ENCODE measurements around the gene EXOC4.

Gene EXOC4

DNA sequence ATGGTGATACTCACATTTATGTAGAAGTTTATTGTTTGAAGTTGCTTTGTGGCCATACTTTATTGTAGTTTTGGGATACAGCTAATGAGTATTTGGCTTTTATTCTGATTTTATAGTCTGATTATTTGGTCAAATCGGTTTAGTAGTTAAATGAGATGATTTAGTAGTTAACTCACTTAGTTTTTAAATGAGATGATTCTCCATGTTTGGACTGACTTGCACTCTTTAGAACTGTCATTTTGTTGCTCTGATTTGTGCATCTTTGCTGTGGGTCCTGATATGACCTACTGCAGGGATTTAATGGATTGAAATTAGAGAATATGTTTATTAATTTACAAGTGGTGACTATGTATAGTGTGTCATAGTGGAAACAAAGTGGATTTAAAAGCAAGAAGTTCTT is 44.2 kb downstream of the EXOC4 start:
- Histone ChIP-seq H3K4me1 (ENCODE audit: insufficient read depth, low read length) (peaks cover 10% of the 10 kb centered on the region; the same call in 1 of the 2 replicates), H3K27ac (ENCODE audit: low read depth, low read length) (no peak overlapping the region), H3K36me3 (ENCODE audit: insufficient read depth, low read length) (no peaks in the 10 kb centered on the region), H3K9me3 (ENCODE audit: insufficient read depth, low read depth, low read length) (no peaks in the 10 kb centered on the region), H3K4me3 (ENCODE audit: low read length) (no peak overlapping the region), H3K9ac (ENCODE audit: low read depth, low read length) (no peak overlapping the region), H3K27me3 (ENCODE audit: insufficient read depth, low read length) (no peaks in the 10 kb centered on the region)
- 91% methylated on average over 1 of the region's 1 CpG for WGBS

DNA sequence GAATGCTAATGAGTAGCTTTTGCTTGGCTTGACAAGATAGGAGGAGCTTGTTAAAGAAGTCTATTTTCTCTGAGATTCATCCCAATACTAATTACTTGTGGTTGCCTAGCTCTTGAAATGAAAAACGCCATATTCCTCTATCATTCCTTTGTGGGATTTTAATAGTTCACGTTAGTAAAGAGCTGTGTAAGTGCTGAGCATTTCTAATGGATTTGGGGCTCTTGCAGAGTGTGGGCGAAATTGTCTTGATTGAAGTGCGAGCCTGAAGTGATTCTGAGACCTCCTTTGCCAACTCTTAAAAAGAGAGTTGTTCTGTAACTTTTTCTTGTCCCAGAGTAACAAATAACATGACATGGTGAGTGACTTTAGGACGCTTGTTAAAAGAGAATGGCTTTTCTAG is 45.2 kb downstream of the EXOC4 start:
- H3K27ac ChIP-seq (ENCODE audit: low read depth, low read length), result no peak overlapping the region
- no peaks in the 10 kb centered on the region for H3K9me3 ChIP-seq (ENCODE audit: insufficient read depth, low read depth, low read length)
- peaks cover 9% of the 10 kb centered on the region; the same call in 1 of the 2 replicates for H3K4me1 ChIP-seq (ENCODE audit: insufficient read depth, low read length)
- 86% methylated on average over 5 of the region's 5 CpGs for WGBS
- no peaks in the 10 kb centered on the region for H3K27me3 ChIP-seq (ENCODE audit: insufficient read depth, low read length)
- no peak overlapping the region for H3K4me3 ChIP-seq (ENCODE audit: low read length)
- no peaks in the 10 kb centered on the region for H3K36me3 ChIP-seq (ENCODE audit: insufficient read depth, low read length)
- no peak overlapping the region for H3K9ac ChIP-seq (ENCODE audit: low read depth, low read length)

DNA sequence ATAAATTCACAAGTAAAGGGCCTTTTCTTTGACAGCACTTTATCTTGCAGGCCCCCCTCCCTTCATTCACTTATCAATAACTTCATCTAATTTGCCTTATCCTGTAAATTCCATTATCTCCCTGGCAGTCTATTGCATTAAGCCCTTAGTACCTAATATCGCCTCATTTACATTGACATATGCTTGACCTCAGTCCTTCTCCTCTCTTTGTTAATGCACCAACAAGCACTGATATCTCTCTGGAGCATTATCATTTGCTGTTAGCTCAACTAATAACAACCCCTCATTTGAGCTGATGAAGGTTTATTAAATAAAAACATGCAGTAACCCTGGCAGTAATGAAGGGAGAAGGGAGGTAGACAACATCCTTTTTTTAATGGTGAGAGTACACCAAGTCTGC is 46.8 kb downstream of the EXOC4 start:
- no peaks in the 10 kb centered on the region for H3K4me1 ChIP-seq (ENCODE audit: insufficient read depth, low read length)
- 88% methylated on average over 1 of the region's 1 CpG for WGBS

DNA sequence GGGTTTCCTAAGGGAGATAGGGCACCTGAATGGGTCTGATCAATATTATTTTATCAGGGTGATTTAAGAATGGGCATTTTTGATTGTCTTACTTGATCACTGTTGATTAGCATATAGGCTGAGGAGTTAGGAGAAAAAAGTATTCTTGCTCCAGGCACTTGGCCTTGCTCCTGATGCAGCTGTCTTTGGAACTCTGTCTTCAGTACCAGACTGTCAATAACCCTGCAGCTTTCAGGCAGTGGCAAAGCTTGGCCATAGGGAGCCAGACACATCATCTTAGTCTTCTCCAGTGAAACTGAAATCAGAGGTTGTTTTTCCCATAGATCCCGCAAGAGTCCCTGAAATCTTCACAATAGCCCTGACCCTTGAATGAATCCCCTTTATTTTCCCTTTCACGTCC is 47.2 kb downstream of the EXOC4 start:
- Histone ChIP-seq H3K4me3 (ENCODE audit: low read length) (no peak overlapping the region), H3K27ac (ENCODE audit: low read depth, low read length) (no peak overlapping the region), H3K9ac (ENCODE audit: low read depth, low read length) (no peak overlapping the region), H3K36me3 (ENCODE audit: insufficient read depth, low read length) (no peaks in the 10 kb centered on the region), H3K9me3 (ENCODE audit: insufficient read depth, low read depth, low read length) (no peaks in the 10 kb centered on the region), H3K27me3 (ENCODE audit: insufficient read depth, low read length) (no peaks in the 10 kb centered on the region), H3K4me1 (ENCODE audit: insufficient read depth, low read length) (no peaks in the 10 kb centered on the region)
- 88% methylated on average over 2 of the region's 2 CpGs for WGBS

More for the DNA sequence above, 46.8 kb downstream of the EXOC4 start:
- Histone ChIP-seq H3K36me3 (ENCODE audit: insufficient read depth, low read length) (no peaks in the 10 kb centered on the region), H3K9ac (ENCODE audit: low read depth, low read length) (no peak overlapping the region), H3K27me3 (ENCODE audit: insufficient read depth, low read length) (no peaks in the 10 kb centered on the region), H3K9me3 (ENCODE audit: insufficient read depth, low read depth, low read length) (no peaks in the 10 kb centered on the region), H3K4me3 (ENCODE audit: low read length) (no peak overlapping the region), H3K27ac (ENCODE audit: low read depth, low read length) (no peak overlapping the region)

DNA sequence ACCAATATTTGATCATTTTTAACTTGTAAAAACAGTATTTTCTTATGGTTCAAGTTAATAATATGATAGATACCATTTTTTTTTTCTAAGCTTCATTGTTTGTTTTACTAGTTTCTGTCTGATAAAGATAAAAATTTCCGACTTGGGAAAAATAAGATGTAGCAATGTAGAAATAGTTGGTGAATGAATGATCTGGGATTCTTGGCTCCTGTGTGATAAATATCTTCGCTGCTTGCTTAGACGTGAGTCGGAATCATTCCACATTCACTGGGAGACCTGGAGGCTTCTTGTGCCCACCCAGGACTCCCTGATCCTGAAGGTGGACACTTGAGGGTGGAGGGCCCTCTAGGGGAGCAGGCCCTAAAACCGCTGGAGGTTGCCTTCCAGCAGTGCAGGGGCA is 47.9 kb downstream of the EXOC4 start:
- Histone ChIP-seq H3K4me1 (ENCODE audit: insufficient read depth, low read length) (no peaks in the 10 kb centered on the region), H3K27ac (ENCODE audit: low read depth, low read length) (no peak overlapping the region), H3K9me3 (ENCODE audit: insufficient read depth, low read depth, low read length) (no peaks in the 10 kb centered on the region), H3K36me3 (ENCODE audit: insufficient read depth, low read length) (peaks cover 1% of the 10 kb centered on the region; the same call in 1 of the 2 replicates), H3K4me3 (ENCODE audit: low read length) (no peak overlapping the region), H3K9ac (ENCODE audit: low read depth, low read length) (no peak overlapping the region), H3K27me3 (ENCODE audit: insufficient read depth, low read length) (no peaks in the 10 kb centered on the region)
- WGBS, result 91% methylated on average over 5 of the region's 5 CpGs

DNA sequence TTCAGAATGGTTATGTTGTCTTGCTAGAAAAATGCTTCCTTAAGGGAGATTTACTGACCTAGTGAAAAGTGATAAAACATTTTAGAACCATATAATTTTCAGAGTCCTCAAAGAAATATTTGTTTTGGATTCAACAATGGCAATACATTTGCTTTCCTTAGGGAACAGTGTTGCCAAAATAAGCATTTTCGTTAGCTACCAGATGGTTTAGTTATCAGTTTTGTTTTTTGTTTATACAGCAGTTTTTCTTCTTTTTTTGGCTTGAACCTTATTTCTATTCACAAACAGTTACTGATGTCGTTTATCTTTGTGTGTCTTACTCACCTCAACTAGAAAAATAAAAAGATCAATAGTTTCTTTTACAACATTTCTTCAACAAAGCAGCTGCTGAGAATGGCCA is 48.6 kb downstream of the EXOC4 start:
- no peaks in the 10 kb centered on the region for H3K4me1 ChIP-seq (ENCODE audit: insufficient read depth, low read length)
- WGBS, result 90% methylated on average over 2 of the region's 2 CpGs
- no peaks in the 10 kb centered on the region for H3K9me3 ChIP-seq (ENCODE audit: insufficient read depth, low read depth, low read length)
- H3K27ac ChIP-seq (ENCODE audit: low read depth, low read length), result no peak overlapping the region
- no peak overlapping the region for H3K4me3 ChIP-seq (ENCODE audit: low read length)
- no peak overlapping the region for H3K9ac ChIP-seq (ENCODE audit: low read depth, low read length)
- peaks cover 8% of the 10 kb centered on the region for H3K36me3 ChIP-seq (ENCODE audit: insufficient read depth, low read length)
- H3K27me3 ChIP-seq (ENCODE audit: insufficient read depth, low read length), result no peaks in the 10 kb centered on the region

DNA sequence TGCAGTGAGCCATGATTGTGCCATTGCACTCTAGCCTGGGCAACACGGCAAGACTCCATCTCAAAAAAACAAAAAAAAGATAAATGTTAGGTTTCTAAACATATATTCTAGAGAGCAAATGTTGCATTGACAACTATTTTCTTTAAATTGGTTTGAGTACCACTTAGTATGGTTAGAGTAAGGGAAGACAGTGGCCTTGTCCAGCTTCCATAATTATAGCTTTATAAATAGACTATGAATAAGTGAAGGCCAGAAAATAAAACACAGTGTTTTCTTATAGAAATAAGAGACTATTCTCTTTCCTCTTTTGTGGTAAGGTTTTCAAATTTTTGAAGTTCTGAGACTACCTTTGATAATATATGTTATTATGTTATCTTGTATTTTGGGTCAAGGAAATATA is 50.5 kb downstream of the EXOC4 start:
- WGBS, result 100% methylated on average over 1 of the region's 1 CpG
- no peaks in the 10 kb centered on the region for H3K4me1 ChIP-seq (ENCODE audit: insufficient read depth, low read length)
- H3K9me3 ChIP-seq (ENCODE audit: insufficient read depth, low read depth, low read length), result no peaks in the 10 kb centered on the region
- H3K36me3 ChIP-seq (ENCODE audit: insufficient read depth, low read length), result peaks cover 27% of the 10 kb centered on the region
- no peaks in the 10 kb centered on the region for H3K27me3 ChIP-seq (ENCODE audit: insufficient read depth, low read length)
- H3K9ac ChIP-seq (ENCODE audit: low read depth, low read length), result no peak overlapping the region
- H3K27ac ChIP-seq (ENCODE audit: low read depth, low read length), result no peak overlapping the region
- H3K4me3 ChIP-seq (ENCODE audit: low read length), result no peak overlapping the region

DNA sequence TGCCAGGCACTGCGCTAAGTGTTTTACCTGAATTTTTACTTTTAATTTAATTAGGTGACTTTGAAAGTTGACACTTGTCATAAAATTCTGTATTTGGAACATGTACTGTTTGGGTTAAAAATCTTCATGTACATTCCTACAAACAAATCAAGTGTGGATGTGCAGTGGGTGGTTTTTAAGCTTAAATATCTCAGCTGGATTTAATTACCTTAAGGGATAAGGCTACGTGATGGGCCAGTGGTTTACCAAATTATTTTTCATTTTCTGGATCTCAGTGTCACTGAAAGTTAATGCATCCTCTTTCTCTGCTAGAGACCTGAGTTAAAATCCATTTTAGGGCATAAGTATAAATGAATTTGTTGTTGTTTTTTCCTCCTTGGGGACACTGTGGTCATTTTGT is 51.1 kb downstream of the EXOC4 start:
- no peaks in the 10 kb centered on the region for H3K4me1 ChIP-seq (ENCODE audit: insufficient read depth, low read length)
- H3K9me3 ChIP-seq (ENCODE audit: insufficient read depth, low read depth, low read length), result no peaks in the 10 kb centered on the region
- no peak overlapping the region for H3K9ac ChIP-seq (ENCODE audit: low read depth, low read length)
- no peak overlapping the region for H3K27ac ChIP-seq (ENCODE audit: low read depth, low read length)
- H3K27me3 ChIP-seq (ENCODE audit: insufficient read depth, low read length), result no peaks in the 10 kb centered on the region
- no peak overlapping the region for H3K4me3 ChIP-seq (ENCODE audit: low read length)
- WGBS, result 89% methylated on average over 2 of the region's 2 CpGs
- H3K36me3 ChIP-seq (ENCODE audit: insufficient read depth, low read length), result peaks cover 32% of the 10 kb centered on the region

DNA sequence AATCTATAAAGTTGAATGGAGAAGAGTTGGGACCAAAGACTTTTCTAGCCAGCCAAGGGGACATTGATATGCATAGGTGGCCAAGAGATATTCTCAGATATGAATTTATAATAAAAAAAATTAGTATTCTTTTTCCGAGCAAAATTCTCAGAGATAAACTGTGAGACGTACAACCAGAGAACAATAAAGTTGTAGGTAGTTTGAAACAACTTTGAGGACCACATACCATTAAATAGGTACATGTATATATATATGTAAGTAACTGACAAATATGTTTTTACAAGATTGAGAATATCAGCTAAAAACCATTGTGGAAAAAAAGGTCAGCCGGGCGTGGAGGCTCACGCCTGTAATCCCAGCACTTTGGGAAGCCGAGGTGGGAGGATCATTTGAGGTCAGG is 56.5 kb downstream of the EXOC4 start:
- no peaks in the 10 kb centered on the region for H3K9me3 ChIP-seq (ENCODE audit: insufficient read depth, low read depth, low read length)
- no peaks in the 10 kb centered on the region for H3K27me3 ChIP-seq (ENCODE audit: insufficient read depth, low read length)
- no peak overlapping the region for H3K4me3 ChIP-seq (ENCODE audit: low read length)
- peaks cover 33% of the 10 kb centered on the region for H3K36me3 ChIP-seq (ENCODE audit: insufficient read depth, low read length)
- H3K9ac ChIP-seq (ENCODE audit: low read depth, low read length), result no peak overlapping the region
- WGBS, result 94% methylated on average over 4 of the region's 6 CpGs
- H3K4me1 ChIP-seq (ENCODE audit: insufficient read depth, low read length), result no peaks in the 10 kb centered on the region
- no peak overlapping the region for H3K27ac ChIP-seq (ENCODE audit: low read depth, low read length)

DNA sequence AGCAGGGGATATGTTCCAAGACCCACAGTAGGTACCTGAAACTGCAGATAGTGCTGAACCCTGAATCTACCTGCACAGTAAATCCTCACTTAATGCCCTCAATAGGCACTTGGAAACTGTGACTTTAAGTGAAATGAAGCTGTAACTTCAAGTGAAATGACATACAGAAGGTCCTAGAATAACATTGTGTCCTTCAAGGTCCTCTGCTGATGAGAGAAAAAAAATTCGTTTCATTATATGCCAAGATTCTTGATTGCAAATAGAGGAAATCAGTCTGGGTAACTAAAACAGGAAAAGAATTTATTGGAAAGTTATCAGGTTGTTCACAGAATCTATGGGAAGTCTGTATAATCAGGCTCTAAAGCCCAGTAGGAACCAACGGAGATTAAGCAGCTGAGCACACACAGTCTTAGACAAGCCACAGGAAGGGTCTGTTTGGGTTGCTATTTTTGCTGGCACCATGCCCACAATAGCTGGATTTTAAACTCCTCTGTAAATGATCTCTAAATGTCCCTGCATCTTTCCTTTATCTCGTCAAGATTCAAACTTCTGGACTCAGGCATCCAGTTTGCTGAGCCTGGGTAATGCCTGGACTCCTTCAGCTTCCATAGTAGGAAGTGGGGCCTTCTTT is 57.5 kb downstream of the EXOC4 start:
- Histone ChIP-seq H3K9me3 (ENCODE audit: insufficient read depth, low read depth, low read length) (no peaks in the 10 kb centered on the region), H3K4me3 (ENCODE audit: low read length) (no peak overlapping the region), H3K9ac (ENCODE audit: low read depth, low read length) (no peak overlapping the region), H3K4me1 (ENCODE audit: insufficient read depth, low read length) (no peaks in the 10 kb centered on the region), H3K36me3 (ENCODE audit: insufficient read depth, low read length) (peaks cover 33% of the 10 kb centered on the region), H3K27me3 (ENCODE audit: insufficient read depth, low read length) (no peaks in the 10 kb centered on the region), H3K27ac (ENCODE audit: low read depth, low read length) (no peak overlapping the region)
- 90% methylated on average over 3 of the region's 3 CpGs for WGBS

DNA sequence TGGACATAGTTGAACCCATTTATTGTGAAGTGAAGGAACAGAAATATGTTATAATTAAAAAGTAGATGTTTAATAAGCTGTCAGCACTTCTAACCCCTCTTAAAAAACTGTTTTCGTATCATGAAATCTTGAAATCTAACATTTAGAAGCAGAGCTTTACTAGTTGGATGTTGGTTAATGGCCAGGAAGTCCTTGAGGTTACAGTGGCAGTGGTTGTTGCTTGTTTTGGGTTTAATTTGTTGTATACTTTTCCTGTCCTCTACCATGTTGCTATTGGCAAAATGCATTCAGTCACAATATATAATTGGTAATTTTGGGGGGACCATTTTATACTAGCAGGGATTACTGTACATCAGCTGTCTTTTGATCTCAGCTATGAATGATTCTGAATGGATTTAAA is 60.7 kb downstream of the EXOC4 start:
- H3K4me3 ChIP-seq (ENCODE audit: low read length), result no peak overlapping the region
- H3K36me3 ChIP-seq (ENCODE audit: insufficient read depth, low read length), result peaks cover 8% of the 10 kb centered on the region; the same call in 1 of the 2 replicates
- no peaks in the 10 kb centered on the region for H3K9me3 ChIP-seq (ENCODE audit: insufficient read depth, low read depth, low read length)
- H3K27ac ChIP-seq (ENCODE audit: low read depth, low read length), result no peak overlapping the region
- no peak overlapping the region for H3K9ac ChIP-seq (ENCODE audit: low read depth, low read length)
- WGBS, result 100% methylated on average over 1 of the region's 1 CpG
- H3K27me3 ChIP-seq (ENCODE audit: insufficient read depth, low read length), result no peaks in the 10 kb centered on the region
- H3K4me1 ChIP-seq (ENCODE audit: insufficient read depth, low read length), result no peaks in the 10 kb centered on the region

DNA sequence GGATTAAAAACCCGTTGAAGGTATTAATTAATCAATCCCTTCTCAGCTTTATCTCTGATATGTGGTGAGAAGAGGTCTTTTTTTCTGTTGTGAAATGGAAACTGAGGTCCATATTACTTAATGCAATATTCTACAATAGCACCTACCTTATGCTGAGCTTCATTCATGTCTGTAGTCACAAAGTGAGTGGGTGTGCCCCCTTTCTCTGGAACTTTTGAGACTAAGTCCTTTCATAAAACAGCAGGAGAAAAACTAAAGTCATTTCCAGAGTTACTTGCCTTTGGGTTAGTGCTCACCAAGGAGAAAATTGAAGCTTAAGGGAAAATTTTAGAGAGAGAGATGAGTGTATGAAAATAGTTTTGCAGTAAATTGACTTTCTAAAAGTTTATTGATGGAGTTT is 61.2 kb downstream of the EXOC4 start:
- H3K27ac ChIP-seq (ENCODE audit: low read depth, low read length), result no peak overlapping the region
- H3K9me3 ChIP-seq (ENCODE audit: insufficient read depth, low read depth, low read length), result no peaks in the 10 kb centered on the region
- no peaks in the 10 kb centered on the region for H3K27me3 ChIP-seq (ENCODE audit: insufficient read depth, low read length)
- WGBS, result no CpG with 5 or more reads among the region's 1 CpG
- no peaks in the 10 kb centered on the region for H3K4me1 ChIP-seq (ENCODE audit: insufficient read depth, low read length)
- peaks cover 3% of the 10 kb centered on the region; the same call in 1 of the 2 replicates for H3K36me3 ChIP-seq (ENCODE audit: insufficient read depth, low read length)
- H3K9ac ChIP-seq (ENCODE audit: low read depth, low read length), result no peak overlapping the region
- H3K4me3 ChIP-seq (ENCODE audit: low read length), result no peak overlapping the region
